ENCODE results near the gene NPM3. TPM values are rescaled to one million over a fixed set of nuclear protein-coding genes. Genes with fewer than 3 reads are reported as not detected.

Gene NPM3
- polyA plus RNA-seq, 1 of the 3 experiments (the other 2 are of a cell fraction) = 105 TPM

DNA sequence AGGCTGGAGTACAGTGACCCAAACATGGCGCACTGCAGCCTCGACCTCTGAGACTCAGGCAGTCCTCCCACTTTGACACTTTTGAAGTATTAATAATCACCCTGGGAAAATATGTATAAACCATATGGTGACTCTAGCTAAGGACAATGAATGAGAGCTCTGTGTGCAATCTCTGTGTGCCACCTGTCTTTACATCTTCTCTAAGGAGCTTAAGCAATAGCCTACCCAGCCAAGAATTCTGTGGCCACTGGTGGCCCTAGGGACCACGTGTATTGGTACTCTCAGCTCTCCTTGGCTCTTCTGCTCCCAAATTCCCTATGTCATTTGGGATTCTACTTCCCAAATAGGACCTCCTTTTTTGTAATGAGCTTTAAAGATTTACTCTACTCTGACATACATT lies 31.0 kb downstream of the NPM3 start:
- H3K4me3 ChIP-seq (ENCODE audit: low read depth in 2 of 2, low read length in 1 of 2) = no peak overlapping the region
- H3K4me1 ChIP-seq (ENCODE audit: control insufficient read depth in 1 of 2, insufficient read depth in 2 of 2, low read depth in 1 of 2, low read length in 1 of 2) = no peaks in the 10 kb centered on the region; a peak in 1 of 4 replicates
- no peaks in the 10 kb centered on the region for H3K27me3 ChIP-seq (ENCODE audit: insufficient read depth)
- H3F3A ChIP-seq (replicated peaks; ENCODE audit: insufficient read depth) = no peaks in the 10 kb centered on the region
- no peak overlapping the region for H3K27ac ChIP-seq (ENCODE audit: low read depth in 2 of 2, low read length in 1 of 2)
- H3K9me3 ChIP-seq = no peaks in the 10 kb centered on the region
- 44% methylated on average over 3 of the region's 3 CpGs for WGBS (ENCODE audit: low lambda C conversion rate)
- H3K79me2 ChIP-seq (ENCODE audit: insufficient read depth) = no peaks in the 10 kb centered on the region
- no peaks in the 10 kb centered on the region for H3K9me2 ChIP-seq
- H2AFZ ChIP-seq (ENCODE audit: low read depth) = no peak overlapping the region
- POLR2A ChIA-PET = no interaction called here
- no peak overlapping the region for H3K9ac ChIP-seq
- H3K4me2 ChIP-seq = no peak overlapping the region
- no peak for TF ChIP-seq TAF1 (IDR thresholded peaks at IDR 0.05; ENCODE audit: borderline replicate concordance, low read depth, low read length)
- TF ChIP-seq, protein P1, sequence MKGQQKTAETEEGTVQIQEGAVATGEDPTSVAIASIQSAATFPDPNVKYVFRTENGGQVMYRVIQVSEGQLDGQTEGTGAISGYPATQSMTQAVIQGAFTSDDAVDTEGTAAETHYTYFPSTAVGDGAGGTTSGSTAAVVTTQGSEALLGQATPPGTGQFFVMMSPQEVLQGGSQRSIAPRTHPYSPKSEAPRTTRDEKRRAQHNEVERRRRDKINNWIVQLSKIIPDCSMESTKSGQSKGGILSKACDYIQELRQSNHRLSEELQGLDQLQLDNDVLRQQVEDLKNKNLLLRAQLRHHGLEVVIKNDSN (IDR thresholded peaks at IDR 0.05; ENCODE audit: borderline replicate concordance, low read depth) = no peak
- no peak for TF ChIP-seq RFX5 (IDR thresholded peaks at IDR 0.05; ENCODE audit: low read length)
- TF ChIP-seq, protein P2, sequence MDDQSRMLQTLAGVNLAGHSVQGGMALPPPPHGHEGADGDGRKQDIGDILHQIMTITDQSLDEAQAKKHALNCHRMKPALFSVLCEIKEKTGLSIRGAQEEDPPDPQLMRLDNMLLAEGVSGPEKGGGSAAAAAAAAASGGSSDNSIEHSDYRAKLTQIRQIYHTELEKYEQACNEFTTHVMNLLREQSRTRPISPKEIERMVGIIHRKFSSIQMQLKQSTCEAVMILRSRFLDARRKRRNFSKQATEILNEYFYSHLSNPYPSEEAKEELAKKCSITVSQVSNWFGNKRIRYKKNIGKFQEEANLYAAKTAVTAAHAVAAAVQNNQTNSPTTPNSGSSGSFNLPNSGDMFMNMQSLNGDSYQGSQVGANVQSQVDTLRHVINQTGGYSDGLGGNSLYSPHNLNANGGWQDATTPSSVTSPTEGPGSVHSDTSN (IDR thresholded peaks at IDR 0.05) = no peak
- CTCF ChIA-PET = interaction anchor here (1.1 kb wide), 1 partner anchor 124 kb away, joined by 3 read pairs; no protein-coding TSS in a partner anchor
- no peak for DNase-seq
- no peaks in the 10 kb centered on the region for H3K36me3 ChIP-seq (replicated peaks in 1 of 2; ENCODE audit: control insufficient read depth in 1 of 2, insufficient read depth in 2 of 2, low read length in 1 of 2)
- no peaks in the 10 kb centered on the region for H4K20me1 ChIP-seq (ENCODE audit: insufficient read depth)

DNA sequence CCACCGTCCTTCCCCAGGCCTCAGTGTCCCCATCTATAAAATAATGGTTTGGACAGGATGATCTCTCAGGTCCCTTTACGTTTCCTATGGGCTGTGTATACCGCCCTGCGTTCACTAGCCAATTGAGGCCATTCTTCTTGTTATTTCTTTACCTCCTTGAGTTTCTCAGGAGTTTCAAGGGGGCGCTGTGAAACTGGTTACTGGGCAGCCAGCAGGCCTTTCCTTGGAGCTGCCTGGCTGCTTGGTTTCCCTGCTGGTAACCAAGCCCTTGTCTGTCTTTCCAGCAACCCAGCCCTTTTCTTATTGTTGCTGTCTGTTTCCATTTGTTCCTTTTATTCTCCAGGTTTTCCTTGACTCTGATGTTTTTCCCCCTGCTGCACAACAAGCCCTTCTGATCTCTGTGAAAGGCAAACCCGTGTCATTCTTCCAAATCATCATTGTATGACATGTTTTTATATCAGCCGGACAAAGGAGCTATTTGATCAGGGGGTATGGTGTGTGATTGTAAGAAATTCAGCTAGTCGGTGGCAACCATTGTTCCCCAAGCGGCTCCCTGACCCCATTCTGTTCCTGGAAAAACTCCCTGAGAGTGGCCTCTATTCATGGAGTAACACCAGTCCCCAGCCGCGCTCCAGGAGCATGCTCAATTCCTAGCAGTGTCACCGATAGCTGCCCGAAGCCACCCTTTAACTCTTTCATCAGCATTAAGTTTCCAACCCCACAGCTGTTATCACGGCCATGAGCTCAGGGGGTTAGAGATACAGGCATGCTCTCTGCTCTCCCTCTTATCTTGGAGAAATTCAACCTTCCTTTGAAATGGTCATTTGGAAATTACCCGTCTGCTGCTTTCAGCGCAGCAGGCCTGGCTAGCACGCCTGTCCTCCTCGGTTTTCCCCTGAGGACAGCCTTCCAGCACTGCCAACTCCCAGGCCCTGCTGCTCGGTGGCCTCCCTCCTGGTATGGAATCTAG lies 33.9 kb downstream of the NPM3 start:
- Histone ChIP-seq H3K27me3 (ENCODE audit: insufficient read depth) (no peaks in the 10 kb centered on the region; the same call in 1 of the 2 replicates), H2AFZ (ENCODE audit: low read depth) (no peak overlapping the region), H3K9me2 (no peaks in the 10 kb centered on the region), H3K9me3 (no peaks in the 10 kb centered on the region), H3K79me2 (ENCODE audit: insufficient read depth) (no peaks in the 10 kb centered on the region), H3K4me3 (ENCODE audit: low read depth in 2 of 2, low read length in 1 of 2) (no peak overlapping the region), H3K4me2 (no peak overlapping the region), H3K4me1 (ENCODE audit: control insufficient read depth in 1 of 2, insufficient read depth in 2 of 2, low read depth in 1 of 2, low read length in 1 of 2) (no peaks in the 10 kb centered on the region), H3K9ac (no peak overlapping the region), H3F3A (replicated peaks; ENCODE audit: insufficient read depth) (no peaks in the 10 kb centered on the region), H3K36me3 (replicated peaks in 1 of 2; ENCODE audit: control insufficient read depth in 1 of 2, insufficient read depth in 2 of 2, low read length in 1 of 2) (no peaks in the 10 kb centered on the region), H4K20me1 (ENCODE audit: insufficient read depth) (no peaks in the 10 kb centered on the region), H3K27ac (ENCODE audit: low read depth in 2 of 2, low read length in 1 of 2) (no peak overlapping the region)
- ChIA-PET POLR2A (no interaction called here), CTCF (interaction anchor here (0.7 to 1.0 kb wide), 4 partner anchors 8 to 147 kb away, joined by 3 read pairs; no protein-coding TSS in a partner anchor)
- 82% methylated on average over 19 of the region's 19 CpGs for WGBS (ENCODE audit: low lambda C conversion rate)
- no peak for DNase-seq
- TF ChIP-seq FOXJ3 (CRISPR knock-in tag; IDR thresholded peaks at IDR 0.05) (no peak), RXRA (IDR thresholded peaks at IDR 0.05; ENCODE audit: borderline replicate concordance, low read depth) (no peak), CHD2 (IDR thresholded peaks at IDR 0.05; ENCODE audit: low read length, partially characterized antibody) (no peak), ELF1 (IDR thresholded peaks at IDR 0.05) (no peak), YY1 (IDR thresholded peaks at IDR 0.05; ENCODE audit: low read depth) (no peak), NRF1 (IDR thresholded peaks at IDR 0.05; ENCODE audit: low read depth, low read length) (no peak), FOXM1 (IDR thresholded peaks at IDR 0.05; ENCODE audit: low read depth) (no peak), GATA2 (CRISPR knock-in tag; IDR thresholded peaks at IDR 0.05) (no peak), EP300 (IDR thresholded peaks at IDR 0.05; ENCODE audit: borderline replicate concordance in 1 of 2, low read depth in 1 of 2, low read length in 1 of 2) (no peak), JUND (IDR thresholded peaks at IDR 0.05) (no peak), TEAD4 (IDR thresholded peaks at IDR 0.05; ENCODE audit: borderline replicate concordance, insufficient read depth) (no peak)
- TF ChIP-seq, protein P3, sequence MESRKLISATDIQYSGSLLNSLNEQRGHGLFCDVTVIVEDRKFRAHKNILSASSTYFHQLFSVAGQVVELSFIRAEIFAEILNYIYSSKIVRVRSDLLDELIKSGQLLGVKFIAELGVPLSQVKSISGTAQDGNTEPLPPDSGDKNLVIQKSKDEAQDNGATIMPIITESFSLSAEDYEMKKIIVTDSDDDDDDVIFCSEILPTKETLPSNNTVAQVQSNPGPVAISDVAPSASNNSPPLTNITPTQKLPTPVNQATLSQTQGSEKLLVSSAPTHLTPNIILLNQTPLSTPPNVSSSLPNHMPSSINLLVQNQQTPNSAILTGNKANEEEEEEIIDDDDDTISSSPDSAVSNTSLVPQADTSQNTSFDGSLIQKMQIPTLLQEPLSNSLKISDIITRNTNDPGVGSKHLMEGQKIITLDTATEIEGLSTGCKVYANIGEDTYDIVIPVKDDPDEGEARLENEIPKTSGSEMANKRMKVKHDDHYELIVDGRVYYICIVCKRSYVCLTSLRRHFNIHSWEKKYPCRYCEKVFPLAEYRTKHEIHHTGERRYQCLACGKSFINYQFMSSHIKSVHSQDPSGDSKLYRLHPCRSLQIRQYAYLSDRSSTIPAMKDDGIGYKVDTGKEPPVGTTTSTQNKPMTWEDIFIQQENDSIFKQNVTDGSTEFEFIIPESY (IDR thresholded peaks at IDR 0.05; ENCODE audit: borderline replicate concordance, low read depth) = no peak
- TF ChIP-seq, protein P2 (IDR thresholded peaks at IDR 0.05) = no peak
- TF ChIP-seq, protein P4, sequence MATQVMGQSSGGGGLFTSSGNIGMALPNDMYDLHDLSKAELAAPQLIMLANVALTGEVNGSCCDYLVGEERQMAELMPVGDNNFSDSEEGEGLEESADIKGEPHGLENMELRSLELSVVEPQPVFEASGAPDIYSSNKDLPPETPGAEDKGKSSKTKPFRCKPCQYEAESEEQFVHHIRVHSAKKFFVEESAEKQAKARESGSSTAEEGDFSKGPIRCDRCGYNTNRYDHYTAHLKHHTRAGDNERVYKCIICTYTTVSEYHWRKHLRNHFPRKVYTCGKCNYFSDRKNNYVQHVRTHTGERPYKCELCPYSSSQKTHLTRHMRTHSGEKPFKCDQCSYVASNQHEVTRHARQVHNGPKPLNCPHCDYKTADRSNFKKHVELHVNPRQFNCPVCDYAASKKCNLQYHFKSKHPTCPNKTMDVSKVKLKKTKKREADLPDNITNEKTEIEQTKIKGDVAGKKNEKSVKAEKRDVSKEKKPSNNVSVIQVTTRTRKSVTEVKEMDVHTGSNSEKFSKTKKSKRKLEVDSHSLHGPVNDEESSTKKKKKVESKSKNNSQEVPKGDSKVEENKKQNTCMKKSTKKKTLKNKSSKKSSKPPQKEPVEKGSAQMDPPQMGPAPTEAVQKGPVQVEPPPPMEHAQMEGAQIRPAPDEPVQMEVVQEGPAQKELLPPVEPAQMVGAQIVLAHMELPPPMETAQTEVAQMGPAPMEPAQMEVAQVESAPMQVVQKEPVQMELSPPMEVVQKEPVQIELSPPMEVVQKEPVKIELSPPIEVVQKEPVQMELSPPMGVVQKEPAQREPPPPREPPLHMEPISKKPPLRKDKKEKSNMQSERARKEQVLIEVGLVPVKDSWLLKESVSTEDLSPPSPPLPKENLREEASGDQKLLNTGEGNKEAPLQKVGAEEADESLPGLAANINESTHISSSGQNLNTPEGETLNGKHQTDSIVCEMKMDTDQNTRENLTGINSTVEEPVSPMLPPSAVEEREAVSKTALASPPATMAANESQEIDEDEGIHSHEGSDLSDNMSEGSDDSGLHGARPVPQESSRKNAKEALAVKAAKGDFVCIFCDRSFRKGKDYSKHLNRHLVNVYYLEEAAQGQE (IDR thresholded peaks at IDR 0.05; ENCODE audit: low read depth, low read length) = no peak

Measured in SK-N-SH (cell line).